Trophoblast cell (in vitro differentiated cells and primary cell): Measurements from ENCODE around the gene TRAPPC5.

Source experiments
- DNase-seq, 2 donors: peaks; one replicate each; pipeline ENCODE4 v3.0.0-alpha.2; 2016
- H2AFZ ChIP-seq: 2 replicates; pipeline ENCODE4 v1.6.1; 2013; ENCODE audit warnings: low read length, moderate library complexity, mild to moderate bottlenecking; ENCODE audit not compliant: insufficient read depth, poor library complexity
- H2AK5ac ChIP-seq: 2 replicates; pipeline ENCODE4 v1.6.1; 2013; ENCODE audit warnings: mild to moderate bottlenecking, low read length
- H2BK120ac ChIP-seq: 2 replicates; pipeline ENCODE4 v1.6.1; 2013; ENCODE audit warnings: low read length, mild to moderate bottlenecking, moderate library complexity; ENCODE audit not compliant: insufficient read depth, poor library complexity
- H2BK12ac ChIP-seq: 2 replicates; pipeline ENCODE4 v1.6.1; 2013; ENCODE audit warnings: mild to moderate bottlenecking, low read length, moderate library complexity
- H2BK5ac ChIP-seq: 2 replicates; pipeline ENCODE4 v1.6.1; 2013; ENCODE audit warnings: low read length, low read depth, moderate library complexity, mild to moderate bottlenecking; ENCODE audit not compliant: poor library complexity
- H3K14ac ChIP-seq: 2 replicates; pipeline ENCODE4 v1.6.1; 2013; ENCODE audit warnings: mild to moderate bottlenecking, low read length
- H3K18ac ChIP-seq: 2 replicates; pipeline ENCODE4 v1.6.1; 2013; ENCODE audit warnings: mild to moderate bottlenecking, low read length
- H3K23ac ChIP-seq: 2 replicates; pipeline ENCODE4 v1.6.1; 2013; ENCODE audit warnings: low read length
- H3K27ac ChIP-seq: 2 replicates; pipeline ENCODE4 v1.5.1; 2013; ENCODE audit warnings: low read depth, mild to moderate bottlenecking, inconsistent platforms, low read length, moderate library complexity
- H3K27me3 ChIP-seq: 2 replicates; pipeline ENCODE4 v1.6.1; 2013; ENCODE audit warnings: inconsistent platforms, mild to moderate bottlenecking, low read length, moderate library complexity; ENCODE audit not compliant: insufficient read depth
- H3K36me3 ChIP-seq, 2 experiments: 1 replicate in 1 of 2; 2 replicates in 1 of 2; pipeline ENCODE4 v1.6.1; 2013; ENCODE audit warnings: low read length in 2 of 2, mild to moderate bottlenecking in 2 of 2, moderate library complexity in 1 of 2; ENCODE audit not compliant: insufficient read depth in 2 of 2, control insufficient read depth in 1 of 2
- H3K4ac ChIP-seq: 2 replicates; pipeline ENCODE4 v1.6.1; 2013; ENCODE audit warnings: low read depth, mild to moderate bottlenecking, low read length, moderate library complexity
- H3K4me1 ChIP-seq, 2 experiments: 1 replicate in 1 of 2; 2 replicates in 1 of 2; pipeline ENCODE4 v1.6.1; 2013; ENCODE audit warnings: low read length in 2 of 2, mild to moderate bottlenecking in 2 of 2, moderate library complexity in 1 of 2; ENCODE audit not compliant: insufficient read depth in 2 of 2, control insufficient read depth in 1 of 2
- H3K4me2 ChIP-seq: 2 replicates; pipeline ENCODE4 v1.6.1; 2013; ENCODE audit warnings: inconsistent platforms, mild to moderate bottlenecking, low read length, moderate library complexity
- H3K4me3 ChIP-seq: 2 replicates; pipeline ENCODE4 v1.5.1; 2013; ENCODE audit warnings: mild to moderate bottlenecking, low read depth, low read length, inconsistent platforms
- H3K79me1 ChIP-seq: one replicate; pipeline ENCODE4 v1.6.1; 2013; ENCODE audit warnings: low read length
- H3K79me2 ChIP-seq: 2 replicates; pipeline ENCODE4 v1.6.1; 2013; ENCODE audit warnings: low read length, mild to moderate bottlenecking; ENCODE audit not compliant: control insufficient read depth, insufficient read depth, poor library complexity
- H3K9ac ChIP-seq: 2 replicates; pipeline ENCODE4 v1.6.1; 2013; ENCODE audit warnings: mild to moderate bottlenecking, low read length
- H3K9me3 ChIP-seq: 2 replicates; pipeline ENCODE4 v1.6.1; 2013; ENCODE audit warnings: low read depth, mild to moderate bottlenecking, control low read depth, inconsistent platforms, low read length; ENCODE audit not compliant: insufficient read depth
- H4K12ac ChIP-seq: 2 replicates; pipeline ENCODE4 v1.6.1; 2013; ENCODE audit warnings: low read depth, mild to moderate bottlenecking, low read length, moderate library complexity
- H4K8ac ChIP-seq: 2 replicates; pipeline ENCODE4 v1.6.1; 2013; ENCODE audit warnings: low read depth, mild to moderate bottlenecking, low read length, moderate library complexity
- H4K91ac ChIP-seq: one replicate; pipeline ENCODE4 v1.6.1; 2013; ENCODE audit warnings: low read depth, mild to moderate bottlenecking, low read length, moderate library complexity
- WGBS: extraction: QIAGEN DNeasy Blood & Tissue Kit; methylation state at CpG from one replicate; pipeline ENCODE4 v1.1.7; 2013; ENCODE audit warnings: missing lambda C conversion rate; ENCODE audit not compliant: insufficient read length, insufficient coverage; ENCODE audit errors: extremely low coverage; 5-methylcytosine and 5-hydroxymethylcytosine counted together

The TRAPPC5 gene

DNA sequence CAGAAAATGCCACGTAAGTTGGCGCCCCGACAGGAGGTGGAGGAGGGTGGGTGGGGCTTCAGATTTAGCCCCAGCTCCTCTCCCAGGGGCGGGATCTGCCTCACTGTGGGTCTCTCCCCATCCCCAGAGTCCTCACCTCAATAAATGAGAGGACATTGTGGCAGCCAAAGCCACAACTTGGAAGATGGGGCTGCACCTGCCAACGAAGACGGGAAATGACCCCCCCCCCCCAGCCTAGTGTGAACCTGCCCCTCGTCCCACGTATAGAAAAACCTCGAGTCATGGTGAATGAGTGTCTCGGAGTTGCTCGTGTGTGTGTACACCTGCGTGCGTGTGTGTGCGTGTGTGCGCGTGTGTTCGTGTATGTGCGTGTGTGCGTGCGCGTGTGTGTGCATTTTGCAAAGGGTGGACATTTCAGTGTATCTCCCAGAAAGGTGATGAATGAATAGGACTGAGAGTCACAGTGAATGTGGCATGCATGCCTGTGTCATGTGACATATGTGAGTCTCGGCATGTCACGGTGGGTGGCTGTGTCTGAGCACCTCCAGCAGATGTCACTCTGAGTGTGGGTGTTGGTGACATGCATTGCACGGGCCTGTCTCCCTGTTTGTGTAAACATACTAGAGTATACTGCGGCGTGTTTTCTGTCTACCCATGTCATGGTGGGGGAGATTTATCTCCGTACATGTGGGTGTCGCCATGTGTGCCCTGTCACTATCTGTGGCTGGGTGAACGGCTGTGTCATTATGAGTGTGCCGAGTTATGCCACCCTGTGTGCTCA, 1.5 kb upstream of the TRAPPC5 start:
- H3K79me2 ChIP-seq, result peaks cover 4% of the 10 kb centered on the region
- no peak overlapping the region for H4K91ac ChIP-seq
- H3K4ac ChIP-seq, result no peak overlapping the region
- no peak overlapping the region for H4K8ac ChIP-seq
- H3K36me3 ChIP-seq, result peaks cover 14 to 17% of the 10 kb centered on the region in 2 experiments
- H3K79me1 ChIP-seq, result peaks cover 4% of the 10 kb centered on the region
- no peak overlapping the region for H3K27ac ChIP-seq
- no peak overlapping the region for H4K12ac ChIP-seq
- no CpG with 5 or more reads among the region's 30 CpGs for WGBS
- H2BK5ac ChIP-seq, result no peak overlapping the region
- no peak overlapping the region for H2BK120ac ChIP-seq
- peaks cover 2 to 11% of the 10 kb centered on the region in 2 experiments for H3K4me1 ChIP-seq
- H2BK12ac ChIP-seq, result no peak overlapping the region
- no peak overlapping the region for H3K9ac ChIP-seq
- no peak overlapping the region for H3K18ac ChIP-seq
- no peaks in the 10 kb centered on the region for H3K27me3 ChIP-seq
- no peak overlapping the region for H2AK5ac ChIP-seq
- no peak overlapping the region for H3K4me3 ChIP-seq
- peaks cover 8% of the 10 kb centered on the region for H3K9me3 ChIP-seq
- no peak overlapping the region for H2AFZ ChIP-seq
- peak; percentile 38 to 49 for DNase-seq
- H3K14ac ChIP-seq, result no peak overlapping the region
- H3K23ac ChIP-seq, result no peak overlapping the region
- H3K4me2 ChIP-seq, result no peak overlapping the region

DNA sequence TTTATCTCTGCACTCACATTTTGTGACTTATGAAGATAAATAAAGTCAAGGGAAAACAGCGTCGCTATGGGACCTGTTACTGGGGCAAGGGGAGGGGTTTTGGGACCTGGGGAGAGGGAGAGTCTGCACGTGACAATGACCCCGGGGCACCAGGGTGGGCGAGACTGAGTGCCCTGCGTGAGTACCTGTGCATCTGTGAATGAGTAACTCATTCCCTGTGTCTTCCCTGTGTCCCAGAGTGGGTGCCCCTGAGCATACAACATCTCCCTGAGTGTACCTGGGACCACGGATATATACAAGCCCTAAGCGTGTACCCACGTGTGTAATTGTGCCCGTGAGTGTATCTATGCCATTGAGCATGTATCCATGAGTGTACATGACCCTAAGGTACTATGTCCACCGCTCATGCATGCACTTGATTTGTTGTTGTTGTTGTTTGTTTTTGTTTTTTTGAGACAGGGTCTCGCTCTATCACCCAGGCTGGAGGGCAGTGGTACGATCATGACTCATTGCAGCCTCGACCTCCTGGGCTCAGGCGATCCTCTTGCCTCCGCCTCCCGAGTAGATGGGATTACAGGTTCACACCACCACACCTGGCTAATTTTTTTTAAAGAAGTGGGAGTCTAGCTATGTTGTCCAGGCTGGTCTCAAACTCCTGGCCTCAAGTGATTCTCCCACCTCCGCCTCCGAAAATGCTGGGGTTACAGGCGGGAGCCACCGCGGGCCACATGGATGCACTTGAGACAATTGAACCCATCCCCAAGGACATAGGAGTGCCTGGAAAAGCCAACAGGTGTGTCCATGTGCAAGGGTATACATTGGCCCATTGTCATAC, 645 bp upstream of the TRAPPC5 start:
- DNase-seq, result no peak
- H4K12ac ChIP-seq, result peak overlapping the region; percentile 95
- peak overlapping the region; percentile 67 for H3K4me2 ChIP-seq
- H3K14ac ChIP-seq, result no peak overlapping the region
- H3K27me3 ChIP-seq, result no peaks in the 10 kb centered on the region
- no peak overlapping the region for H2BK5ac ChIP-seq
- H3K79me1 ChIP-seq, result peaks cover 4% of the 10 kb centered on the region
- no peak overlapping the region for H3K18ac ChIP-seq
- peaks cover 14 to 17% of the 10 kb centered on the region in 2 experiments for H3K36me3 ChIP-seq
- H3K4me3 ChIP-seq, result no peak overlapping the region
- H4K8ac ChIP-seq, result peak overlapping the region; percentile 94
- no peak overlapping the region for H2BK12ac ChIP-seq
- H4K91ac ChIP-seq, result peak overlapping the region; percentile 56
- WGBS, result no CpG with 5 or more reads among the region's 22 CpGs
- peaks cover 2 to 11% of the 10 kb centered on the region in 2 experiments for H3K4me1 ChIP-seq
- no peak overlapping the region for H2AK5ac ChIP-seq
- H2BK120ac ChIP-seq, result no peak overlapping the region
- peaks cover 8% of the 10 kb centered on the region for H3K9me3 ChIP-seq
- H3K27ac ChIP-seq, result no peak overlapping the region
- no peak overlapping the region for H3K4ac ChIP-seq
- no peak overlapping the region for H3K23ac ChIP-seq
- peaks cover 4% of the 10 kb centered on the region for H3K79me2 ChIP-seq
- H3K9ac ChIP-seq, result no peak overlapping the region
- H2AFZ ChIP-seq, result peak overlapping the region; percentile 93

GRCh38 chr19:7681340-7682174, 924 bp downstream of the TRAPPC5 start:
- Histone ChIP-seq H2BK5ac (no peak overlapping the region), H3K9ac (peak overlapping the region; percentile 83), H3K4me3 (peak overlapping the region; percentile 94), H3K4me1 (peaks cover 11 to 17% of the 10 kb centered on the region in 2 experiments), H3K4me2 (peak overlapping the region; percentile 88), H2AFZ (no peak overlapping the region), H2AK5ac (peak overlapping the region; percentile 2), H3K9me3 (peaks cover 8% of the 10 kb centered on the region), H3K4ac (peak overlapping the region; percentile 91), H2BK120ac (peak overlapping the region; percentile 20), H3K79me1 (peaks cover 5% of the 10 kb centered on the region), H4K8ac (no peak overlapping the region), H3K23ac (no peak overlapping the region), H4K12ac (peak overlapping the region; percentile 84), H3K79me2 (peaks cover 4% of the 10 kb centered on the region), H3K18ac (peak overlapping the region; percentile 30), H2BK12ac (no peak overlapping the region), H3K14ac (peak overlapping the region; percentile 95), H3K36me3 (peaks cover 14 to 17% of the 10 kb centered on the region in 2 experiments), H3K27me3 (no peaks in the 10 kb centered on the region), H3K27ac (no peak overlapping the region), H4K91ac (peak overlapping the region; percentile 53)
- WGBS, result no CpG with 5 or more reads among the region's 43 CpGs
- DNase-seq, result peak; percentile 67 to 81
